ENCODE data around the gene AAK1.

DNA sequence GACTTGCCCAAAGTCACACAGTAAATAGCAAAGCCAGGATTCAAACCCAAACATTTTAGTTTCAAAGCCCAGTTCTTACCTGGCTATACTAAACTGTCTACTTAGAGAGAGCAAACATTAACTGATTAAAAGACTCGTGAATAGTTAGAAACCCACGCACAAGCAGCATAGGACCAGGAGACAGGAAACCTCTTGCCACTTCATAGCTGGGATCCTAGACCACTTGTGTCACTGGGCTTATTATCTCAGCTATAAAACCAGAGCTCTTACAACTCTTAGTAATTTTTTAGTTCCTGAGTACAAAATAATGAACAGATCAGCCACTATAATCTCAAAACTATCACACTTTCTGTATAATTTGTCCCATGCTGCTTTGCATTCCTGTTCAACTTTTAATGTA lies 2.4 kb upstream of the AAK1 start:
- TF ChIP-seq, protein P1, sequence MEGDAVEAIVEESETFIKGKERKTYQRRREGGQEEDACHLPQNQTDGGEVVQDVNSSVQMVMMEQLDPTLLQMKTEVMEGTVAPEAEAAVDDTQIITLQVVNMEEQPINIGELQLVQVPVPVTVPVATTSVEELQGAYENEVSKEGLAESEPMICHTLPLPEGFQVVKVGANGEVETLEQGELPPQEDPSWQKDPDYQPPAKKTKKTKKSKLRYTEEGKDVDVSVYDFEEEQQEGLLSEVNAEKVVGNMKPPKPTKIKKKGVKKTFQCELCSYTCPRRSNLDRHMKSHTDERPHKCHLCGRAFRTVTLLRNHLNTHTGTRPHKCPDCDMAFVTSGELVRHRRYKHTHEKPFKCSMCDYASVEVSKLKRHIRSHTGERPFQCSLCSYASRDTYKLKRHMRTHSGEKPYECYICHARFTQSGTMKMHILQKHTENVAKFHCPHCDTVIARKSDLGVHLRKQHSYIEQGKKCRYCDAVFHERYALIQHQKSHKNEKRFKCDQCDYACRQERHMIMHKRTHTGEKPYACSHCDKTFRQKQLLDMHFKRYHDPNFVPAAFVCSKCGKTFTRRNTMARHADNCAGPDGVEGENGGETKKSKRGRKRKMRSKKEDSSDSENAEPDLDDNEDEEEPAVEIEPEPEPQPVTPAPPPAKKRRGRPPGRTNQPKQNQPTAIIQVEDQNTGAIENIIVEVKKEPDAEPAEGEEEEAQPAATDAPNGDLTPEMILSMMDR (IDR thresholded peaks at IDR 0.05) = no peak
- no peak for TF ChIP-seq POLR2A (IDR thresholded peaks at IDR 0.05)
